CD4-positive, alpha-beta T cell (primary cell): ENCODE results near the gene SUMF1. TPM values are rescaled to one million over a fixed set of nuclear protein-coding genes. Genes with fewer than 3 reads are reported as not detected.

Source experiments
- ATAC-seq: fragments of 200-7000 bp; cut with Tn5 transposase; one replicate; pipeline ENCODE4 v1.10.0; 2022; ENCODE audit warnings: mild to moderate bottlenecking; ENCODE audit not compliant: poor library complexity
- CTCF ChIA-PET: fragments of 350-600 bp; sonication (Branson Sonifier 250); formaldehyde crosslinking; loops from one replicate; lab custom pipeline; 2021; ENCODE audit warnings: antibody characterized with exemption, inconsistent platforms; lab: Charles Lee
- POLR2A ChIA-PET: fragments of 350-600 bp; sonication (Branson Sonifier 250); formaldehyde crosslinking; loops from one replicate; lab custom pipeline; 2021; ENCODE audit warnings: antibody characterized with exemption, inconsistent platforms; lab: Charles Lee
- DNase-seq, 14 experiments: peaks; one replicate each; pipeline ENCODE4 v3.0.0-alpha.2; 2013 to 2020; ENCODE audit warnings: mixed read lengths in 2 of 14
- H3K27ac ChIP-seq, 2 donors: one replicate each; pipeline versions ENCODE4 v1.5.1 to v1.7.0; 2013; ENCODE audit warnings: low read length in 2 of 2, low read depth in 1 of 2, mild to moderate bottlenecking in 1 of 2
- H3K27me3 ChIP-seq, 2 experiments: 1 replicate in 1 of 2; 2 replicates in 1 of 2; pipeline versions ENCODE4 v1.6.1 to v1.7.0; 2013; ENCODE audit warnings: low read length in 2 of 2, control low read depth in 1 of 2, mild to moderate bottlenecking in 1 of 2, moderate library complexity in 1 of 2; ENCODE audit not compliant: insufficient read depth in 2 of 2, control insufficient read depth in 1 of 2
- H3K36me3 ChIP-seq: one replicate; pipeline ENCODE4 v1.6.1; 2013; ENCODE audit warnings: low read length, control low read depth; ENCODE audit not compliant: insufficient read depth
- H3K4me1 ChIP-seq: one replicate; pipeline ENCODE4 v1.6.1; 2013; ENCODE audit warnings: low read length, control low read depth; ENCODE audit not compliant: insufficient read depth
- H3K4me3 ChIP-seq: one replicate; pipeline ENCODE4 v1.5.1; 2013; ENCODE audit warnings: mild to moderate bottlenecking, low read length, moderate library complexity
- H3K9me3 ChIP-seq, 2 experiments: 1 replicate in 1 of 2; 2 replicates in 1 of 2; pipeline versions ENCODE4 v1.6.1 to v1.7.0; 2013; ENCODE audit warnings: low read length in 2 of 2, mild to moderate bottlenecking in 2 of 2, control low read depth in 1 of 2, moderate library complexity in 1 of 2; ENCODE audit not compliant: control insufficient read depth in 1 of 2, insufficient read depth in 1 of 2
- H3K27ac Mint-ChIP-seq: one replicate; pipeline ENCODE4 v1.8.0; 2020; ENCODE audit warnings: mixed read lengths
- H3K27me3 Mint-ChIP-seq: one replicate; pipeline ENCODE4 v1.8.0; 2021; ENCODE audit warnings: mixed read lengths
- H3K36me3 Mint-ChIP-seq: one replicate; pipeline ENCODE4 v1.8.0; 2021; ENCODE audit warnings: low read depth, mixed read lengths
- H3K4me1 Mint-ChIP-seq: one replicate; pipeline ENCODE4 v1.8.0; 2021; ENCODE audit warnings: low read depth, mixed read lengths
- H3K4me3 Mint-ChIP-seq: one replicate; pipeline ENCODE4 v1.8.0; 2020; ENCODE audit warnings: mild to moderate bottlenecking, mixed read lengths
- H3K9me3 Mint-ChIP-seq: one replicate; pipeline ENCODE4 v1.8.0; 2020; ENCODE audit warnings: mixed read lengths
- CTCF ChIP-seq: fragments of 200-600 bp; IDR thresholded peaks from one replicate; pipeline ENCODE4 v1.8.0; 2022; ENCODE audit warnings: antibody characterized with exemption, mild to moderate bottlenecking
- intact Hi-C, 2 experiments: fragments of 100-400 bp; cut with DNase I in 1 of 2; cut with micrococcal nuclease in 1 of 2; formaldehyde crosslinking; loops; one replicate each; pipeline versions ENCODE4 v1.15.1 to v1.9.0; 2023 to 2025; cut with DNase I, micrococcal nuclease
- total RNA-seq, 174 experiments: library from RNA in 2 of 174; stranded (reverse) in 2 of 174; gene quantifications; one replicate each; pipeline ENCODE4 v1.2.3 and lab custom pipeline; 2021 to 2026

The SUMF1 gene
- total RNA-seq, 2 experiments from 2014 or later = 7.0 to 8.1 TPM

- H3K27ac ChIP-seq = no peak overlapping the region
- peaks cover 7 to 13% of the 10 kb centered on the region in 2 experiments for H3K9me3 ChIP-seq
- DNase-seq (no peak), ATAC-seq (no peak)
- no peaks in the 10 kb centered on the region for H3K4me1 Mint-ChIP-seq
- peaks cover 21% of the 10 kb centered on the region for H3K36me3 Mint-ChIP-seq
- intact Hi-C loops = no loop called here
- peaks cover 8% of the 10 kb centered on the region for H3K9me3 Mint-ChIP-seq
- H3K4me3 ChIP-seq = no peak overlapping the region
- no peak overlapping the region for H3K27ac Mint-ChIP-seq
- H3K27me3 ChIP-seq = no peaks in the 10 kb centered on the region
- CTCF ChIA-PET = no interaction called here
- POLR2A ChIA-PET = no interaction called here
- H3K27me3 Mint-ChIP-seq = no peaks in the 10 kb centered on the region
- no peaks in the 10 kb centered on the region for H3K36me3 ChIP-seq
- H3K4me3 Mint-ChIP-seq = no peak overlapping the region
- no peak for TF ChIP-seq CTCF
- H3K4me1 ChIP-seq = no peaks in the 10 kb centered on the region
Measured at GRCh38 chr3:4326868-4327267, 140.2 kb downstream of the SUMF1 start.

- no peaks in the 10 kb centered on the region for H3K4me1 ChIP-seq
- POLR2A ChIA-PET = no interaction called here
- no peak overlapping the region for H3K27ac ChIP-seq
- H3K4me3 ChIP-seq = no peak overlapping the region
- CTCF ChIA-PET = no interaction called here
- Mint-ChIP-seq H3K4me3 (no peak overlapping the region), H3K27ac (no peak overlapping the region), H3K36me3 (peaks cover 6% of the 10 kb centered on the region), H3K4me1 (no peaks in the 10 kb centered on the region), H3K27me3 (no peaks in the 10 kb centered on the region), H3K9me3 (peaks cover under 1% of the 10 kb centered on the region)
- ATAC-seq (no peak), DNase-seq (no peak)
- TF ChIP-seq CTCF = no peak
- no peaks in the 10 kb centered on the region for H3K36me3 ChIP-seq
- intact Hi-C loops = no loop called here
- peaks cover 0 to 3% of the 10 kb centered on the region in 2 experiments for H3K9me3 ChIP-seq
- no peaks in the 10 kb centered on the region for H3K27me3 ChIP-seq
Measured at GRCh38 chr3:4323246-4324027, 143.6 kb downstream of the SUMF1 start.

- H3K36me3 ChIP-seq = no peaks in the 10 kb centered on the region
- H3K27ac ChIP-seq = no peak overlapping the region
- no peaks in the 10 kb centered on the region for H3K27me3 Mint-ChIP-seq
- TF ChIP-seq CTCF = no peak
- intact Hi-C loops = no loop called here
- H3K36me3 Mint-ChIP-seq = peaks cover 13% of the 10 kb centered on the region
- H3K4me1 ChIP-seq = no peaks in the 10 kb centered on the region
- H3K4me1 Mint-ChIP-seq = peaks cover 4% of the 10 kb centered on the region
- ChIA-PET CTCF (no interaction called here), POLR2A (interaction anchor here (0.6 kb wide), 1 partner anchor 195 kb away, joined by 3 read pairs; no protein-coding TSS in a partner anchor)
- no peak overlapping the region for H3K4me3 ChIP-seq
- no peak overlapping the region for H3K4me3 Mint-ChIP-seq
- no peaks in the 10 kb centered on the region for H3K9me3 Mint-ChIP-seq
- DNase-seq (no peak), ATAC-seq (no peak)
- H3K27ac Mint-ChIP-seq = no peak overlapping the region
- H3K9me3 ChIP-seq = peaks cover 0 to 3% of the 10 kb centered on the region in 2 experiments
- no peaks in the 10 kb centered on the region for H3K27me3 ChIP-seq
Measured at GRCh38 chr3:4322635-4323034, 144.4 kb downstream of the SUMF1 start.
